ENCODE measurements around the gene EMILIN2. TPM values are rescaled to one million over a fixed set of nuclear protein-coding genes. Genes with fewer than 3 reads are reported as not detected.

The EMILIN2 gene
- total and polyA plus RNA-seq, 2 of the 8 experiments (the other 6 are each of a cell fraction or from before 2014, with no cell fraction given): 6.0 to 7.5 TPM

- Histone ChIP-seq H2BK12ac (ENCODE audit: low read depth, low read length) (no peak overlapping the region), H3K9ac (replicated peaks in 1 of 4; ENCODE audit: extremely low read depth in 1 of 4, low read depth in 3 of 4, low read length in 3 of 4) (no peak overlapping the region), H3K36me3 (ENCODE audit: control insufficient read depth in 2 of 4, insufficient read depth in 4 of 4, low read length in 3 of 4) (no peaks in the 10 kb centered on the region), H4K8ac (ENCODE audit: extremely low read depth, insufficient read depth, low read length) (no peak overlapping the region), H3K18ac (ENCODE audit: extremely low read depth, low read length) (no peak overlapping the region), H2BK20ac (ENCODE audit: low read length) (no peak overlapping the region), H3K23me2 (ENCODE audit: low read depth, low read length) (peaks cover 10% of the 10 kb centered on the region; the same call in 1 of the 2 replicates), H3K23ac (ENCODE audit: insufficient read length) (no peak overlapping the region), H3K27me3 (replicated peaks in 1 of 4; ENCODE audit: control insufficient read depth in 3 of 4, extremely low read depth in 1 of 4, insufficient read depth in 3 of 4, low read length in 3 of 4) (peaks cover 3 to 27% (median 21%) of the 10 kb centered on the region in 4 experiments), H3K27ac (ENCODE audit: low read depth, low read length) (no peak overlapping the region), H3K79me1 (ENCODE audit: low read depth, low read length) (no peaks in the 10 kb centered on the region), H3K4me2 (ENCODE audit: insufficient read depth in 1 of 2, low read depth in 2 of 2, low read length in 2 of 2) (no peak overlapping the region), H3K4ac (replicated peaks; ENCODE audit: insufficient read length, low read depth, low read length) (no peak overlapping the region), H4K20me1 (replicated peaks in 1 of 2; ENCODE audit: control insufficient read depth in 1 of 2, insufficient read depth in 2 of 2, low read length in 2 of 2) (no peaks in the 10 kb centered on the region), H4K5ac (ENCODE audit: insufficient read length, low read depth, low read length) (no peak overlapping the region), H2BK5ac (ENCODE audit: low read depth, low read length) (no peak overlapping the region), H4K91ac (replicated peaks; ENCODE audit: insufficient read length, low read length) (no peak overlapping the region), H3K4me3 (ENCODE audit: extremely low read depth in 1 of 4, insufficient read depth in 2 of 4, low read depth in 3 of 4, low read length in 4 of 4) (no peak overlapping the region), H2BK120ac (replicated peaks; ENCODE audit: low read depth, low read length) (no peak overlapping the region), H2BK15ac (ENCODE audit: low read length) (no peak overlapping the region), H2AFZ (ENCODE audit: low read length) (no peak overlapping the region), H3K56ac (replicated peaks; ENCODE audit: insufficient read length, low read depth, low read length) (no peak overlapping the region), H3K9me3 (ENCODE audit: insufficient read depth in 2 of 2, low read depth in 1 of 2, low read length in 1 of 2) (no peaks in the 10 kb centered on the region; a peak in 1 of 4 replicates), H2AK5ac (ENCODE audit: low read depth, low read length) (no peak overlapping the region), H3K4me1 (replicated peaks in 1 of 4; ENCODE audit: control insufficient read depth in 3 of 4, insufficient read depth in 4 of 4, low read length in 3 of 4) (peaks cover 0 to 4% (median 2%) of the 10 kb centered on the region in 4 experiments; a peak in 1 of 7 replicates), H3K14ac (ENCODE audit: insufficient read length) (no peak overlapping the region), H3K79me2 (ENCODE audit: control insufficient read depth in 1 of 2, insufficient read depth in 2 of 2, low read length in 2 of 2) (no peaks in the 10 kb centered on the region)
- DNase-seq (ENCODE audit: low read depth in 1 of 2, low spot score in 2 of 2) (no peak), FAIRE-seq (no peak)
- CTCF ChIA-PET (ENCODE audit: partially characterized antibody): no interaction called here
- WGBS, 2 experiments (ENCODE audit: extremely low coverage in 1 of 2, insufficient coverage in 1 of 2, insufficient read length in 1 of 2, insufficient replicate concordance in 2 of 2, low coverage in 1 of 2, low lambda C conversion rate in 2 of 2, missing lambda C conversion rate in 1 of 2): 91% methylated on average over 8 of the region's 8 CpGs; no CpG with 5 or more reads in 1 of the 2 experiments
- POLR2A ChIA-PET (ENCODE audit: partially characterized antibody): no interaction called here
- TF ChIP-seq SAP30 (IDR thresholded peaks at IDR 0.05; ENCODE audit: insufficient read depth, insufficient replicate concordance, low read length) (no peak), BRCA1 (IDR thresholded peaks at IDR 0.05; ENCODE audit: low read depth, low read length) (no peak), POU5F1 (IDR thresholded peaks at IDR 0.05; ENCODE audit: low read depth, low read length) (no peak), GABPA (IDR thresholded peaks at IDR 0.05; ENCODE audit: borderline replicate concordance, insufficient read depth, low read length) (no peak), MAX (IDR thresholded peaks at IDR 0.05) (no peak), HDAC2 (IDR thresholded peaks at IDR 0.05; ENCODE audit: borderline replicate concordance in 1 of 2, low read depth in 2 of 2, low read length in 2 of 2) (no peak), POLR2A (IDR thresholded peaks at IDR 0.05; ENCODE audit: control extremely low read depth in 1 of 2, low read depth in 2 of 2, low read length in 2 of 2) (no peak), SP1 (IDR thresholded peaks at IDR 0.05; ENCODE audit: low read depth, low read length) (no peak), NANOG (IDR thresholded peaks at IDR 0.05; ENCODE audit: insufficient read depth, low read depth, low read length, poor library complexity, severe bottlenecking) (no peak)
These were observed 5.0 kb downstream of the EMILIN2 start for GRCh38 chr18:2851771-2852170.
